ENCODE measurements around the gene FRRS1L.

Gene FRRS1L

DNA sequence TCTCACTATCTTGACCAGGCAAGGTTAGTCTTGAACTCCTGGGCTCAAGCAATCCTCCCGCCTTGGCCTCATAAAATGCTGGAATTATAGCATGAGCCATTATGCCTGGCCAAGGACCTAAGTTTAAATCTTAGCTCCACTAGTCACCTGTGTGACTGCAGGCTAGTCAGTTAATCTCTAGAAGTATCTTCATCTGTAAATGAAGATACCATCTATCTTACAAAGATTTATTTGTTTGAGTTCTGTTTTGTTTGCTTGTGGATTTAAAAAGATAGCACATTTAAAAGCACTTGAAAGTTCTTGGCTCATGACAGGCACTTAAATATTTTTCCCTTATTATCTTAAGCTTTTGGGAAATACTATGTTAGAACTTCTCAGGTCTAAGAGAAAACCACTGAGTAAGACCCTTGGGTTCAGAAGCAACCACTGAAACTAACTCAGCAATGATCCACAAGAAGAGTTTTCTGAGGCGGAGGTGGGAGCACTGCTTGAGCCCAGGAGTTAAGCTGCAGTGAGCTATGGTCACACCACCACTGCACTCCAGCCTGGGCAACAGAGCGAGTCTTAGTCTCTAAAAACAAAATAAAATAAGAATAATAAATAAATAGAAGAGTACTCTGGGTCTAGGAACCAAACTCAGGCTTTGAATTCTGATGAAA, 66.4 kb downstream of the FRRS1L start:
- DNase-seq, result no peak

DNA sequence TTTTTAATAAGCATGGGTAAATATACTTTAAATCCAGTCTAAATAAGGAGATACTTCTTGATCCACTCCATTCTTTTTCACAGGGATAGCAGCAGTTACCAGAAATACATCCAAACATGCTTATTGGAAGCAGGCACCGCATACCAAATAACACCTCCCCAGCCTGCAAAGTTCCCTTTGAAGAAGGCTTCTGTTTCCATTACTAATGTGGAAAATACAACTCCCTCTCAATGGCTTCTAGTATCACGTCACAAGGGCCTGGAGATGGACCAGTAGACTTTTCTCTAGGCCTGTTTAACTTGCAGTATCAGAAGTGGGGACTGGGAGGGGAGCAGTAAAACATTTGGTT, 68.1 kb downstream of the FRRS1L start:
- DNase-seq, result no peak

DNA sequence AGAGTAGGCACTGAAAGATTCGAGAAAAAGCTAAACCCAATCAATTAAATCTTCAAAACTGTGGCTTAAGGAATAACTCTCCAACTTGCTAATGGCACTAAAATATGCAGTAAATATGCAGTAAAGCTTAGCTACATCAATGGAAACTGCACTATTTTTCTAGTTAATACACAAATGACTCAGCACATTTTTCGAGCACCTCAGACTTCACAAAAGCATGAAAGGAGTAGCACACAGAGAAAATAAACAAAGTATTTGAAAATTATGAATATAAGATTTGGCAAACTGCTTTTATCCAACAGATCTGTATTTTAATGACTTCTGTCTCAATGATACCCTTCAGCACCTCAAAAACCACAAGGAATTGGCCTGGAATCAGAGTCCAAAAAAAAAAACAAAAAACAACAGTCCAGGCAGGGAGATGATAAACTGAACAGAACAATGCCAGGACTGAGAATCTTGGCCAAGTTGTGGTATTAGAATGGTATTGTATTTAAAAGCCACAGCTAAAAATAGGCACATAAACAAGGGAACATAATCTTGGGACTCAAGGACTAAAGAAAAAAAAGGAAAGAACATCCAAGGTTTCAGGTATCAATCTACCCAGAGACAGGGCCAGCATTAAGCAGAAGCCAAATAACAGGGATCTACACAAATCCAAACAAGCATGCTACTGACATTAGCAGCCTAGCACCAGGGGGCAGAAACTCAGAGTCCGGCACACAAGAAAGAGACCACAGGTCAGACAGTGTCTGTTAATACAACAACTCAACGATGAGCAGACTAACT, 68.7 kb downstream of the FRRS1L start:
- DNase-seq, result peak; percentile 56

DNA sequence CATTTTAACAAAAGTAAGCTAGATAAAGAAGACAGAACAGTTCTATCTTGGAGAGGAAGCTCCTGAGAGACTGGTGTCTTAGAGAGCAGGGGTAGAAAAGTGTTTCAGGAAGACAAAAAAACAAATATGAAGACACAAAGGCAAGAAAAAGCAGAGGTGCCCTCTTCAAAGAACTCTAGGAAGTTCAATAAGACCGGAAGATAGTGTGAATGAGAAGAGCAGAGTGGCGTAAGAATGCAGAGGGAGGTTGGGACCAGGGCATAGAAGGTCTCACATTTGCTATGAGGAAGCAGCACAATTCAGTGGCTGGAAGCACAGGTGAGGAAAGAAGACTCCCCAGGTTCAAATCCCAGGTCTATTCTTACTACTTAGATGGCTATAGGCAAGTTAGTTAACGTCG, 69.9 kb downstream of the FRRS1L start:
- no peak for DNase-seq

DNA sequence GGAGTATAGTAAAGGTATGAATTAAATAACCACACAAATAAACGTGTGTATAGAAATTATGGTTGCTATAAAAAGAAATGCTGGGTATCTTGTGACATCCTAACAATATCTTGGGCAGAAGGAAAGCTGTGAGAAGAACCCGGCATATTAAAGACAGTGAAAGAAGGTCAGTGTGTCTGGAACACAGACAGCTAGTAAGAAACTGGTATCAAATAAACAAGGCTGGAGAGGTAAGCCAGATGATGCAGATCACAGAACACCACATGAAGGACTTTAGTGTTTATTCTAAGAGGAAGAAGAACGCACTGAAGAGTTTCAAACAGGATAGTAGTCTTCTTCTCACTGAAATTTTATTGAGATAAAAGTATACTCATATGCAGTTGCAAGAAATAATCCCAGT, 71.7 kb downstream of the FRRS1L start:
- DNase-seq, result no peak

DNA sequence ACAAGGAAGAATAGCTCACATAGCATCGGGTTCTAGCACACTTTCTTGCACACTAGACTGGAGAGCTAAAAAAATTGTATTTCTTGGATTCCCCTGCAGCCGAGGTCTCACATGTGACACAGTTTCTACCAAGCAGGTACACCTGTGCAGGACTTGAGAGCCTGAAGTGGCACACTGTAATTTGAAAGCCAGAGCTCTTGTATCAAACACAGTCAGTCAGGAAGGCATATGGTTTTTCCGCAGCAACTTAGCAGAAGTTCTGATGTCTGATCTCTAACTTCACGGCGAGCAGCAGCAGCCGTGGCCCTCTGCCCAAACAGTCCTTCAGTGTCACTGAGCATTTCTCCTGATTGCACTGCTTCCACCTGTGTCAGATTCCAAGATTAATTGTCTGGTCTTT, 72.8 kb downstream of the FRRS1L start:
- DNase-seq, result no peak

DNA sequence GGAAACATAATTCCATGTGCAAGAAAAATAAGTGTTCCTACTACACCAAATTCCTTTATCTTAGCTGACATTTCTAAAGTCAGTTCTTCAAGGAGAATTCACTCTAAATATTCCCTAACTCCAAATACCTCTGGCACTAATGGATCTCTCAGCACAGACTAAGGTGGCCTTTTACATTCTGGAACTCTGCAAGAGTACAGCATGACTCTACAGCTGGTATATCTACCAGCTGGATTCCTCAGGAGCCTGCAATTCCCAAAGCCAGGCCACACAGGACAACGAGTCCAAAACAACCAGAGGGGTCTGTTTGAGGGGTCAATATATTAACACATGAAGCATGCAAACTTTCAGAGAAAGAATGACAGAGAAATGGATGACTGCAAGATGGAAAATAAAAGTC, 74.5 kb downstream of the FRRS1L start:
- DNase-seq, result no peak

DNA sequence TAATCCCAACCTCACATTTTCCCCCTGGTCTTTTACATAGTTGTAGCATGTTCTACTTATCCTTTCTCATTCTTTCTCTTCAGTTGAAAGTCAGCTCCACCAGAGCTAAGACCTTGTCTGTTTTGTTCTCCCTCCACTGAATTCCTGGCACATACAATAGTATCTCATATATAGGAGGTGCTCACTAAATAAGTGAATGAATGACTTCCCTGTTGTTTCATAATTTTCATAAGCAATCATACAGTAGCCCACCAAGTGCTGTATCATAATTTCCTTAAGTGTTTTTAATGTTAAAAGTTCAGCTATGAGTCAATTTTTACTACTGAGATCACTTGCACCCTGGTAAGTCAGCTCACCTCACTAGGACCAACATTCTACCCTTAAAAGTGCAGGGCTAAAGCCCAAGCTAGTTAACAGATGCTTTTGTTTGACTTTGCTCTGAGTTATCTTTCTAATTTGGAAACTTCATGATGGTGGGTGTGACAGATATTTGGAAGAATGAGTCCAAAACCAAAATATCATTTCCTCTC, 74.9 kb downstream of the FRRS1L start:
- DNase-seq, result no peak

DNA sequence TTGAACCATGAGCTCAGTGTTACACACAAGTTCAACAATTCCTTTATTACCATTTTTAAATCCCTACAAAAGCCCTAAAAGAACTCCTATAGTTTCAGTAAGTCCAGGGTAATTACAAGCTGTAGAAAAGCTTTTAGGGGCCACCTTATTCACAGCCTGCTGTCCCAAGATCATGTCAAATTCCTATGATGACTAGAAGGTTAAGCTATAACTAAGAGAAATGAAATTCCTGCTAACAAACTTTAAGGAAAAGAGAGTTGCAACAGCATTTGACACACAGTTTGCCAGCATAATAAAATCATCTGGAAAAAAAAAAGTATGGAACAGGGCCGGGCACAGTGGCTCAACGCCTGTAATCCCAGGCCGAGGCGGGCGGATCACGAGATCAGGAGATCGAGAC, 78.8 kb downstream of the FRRS1L start:
- no peak for DNase-seq

DNA sequence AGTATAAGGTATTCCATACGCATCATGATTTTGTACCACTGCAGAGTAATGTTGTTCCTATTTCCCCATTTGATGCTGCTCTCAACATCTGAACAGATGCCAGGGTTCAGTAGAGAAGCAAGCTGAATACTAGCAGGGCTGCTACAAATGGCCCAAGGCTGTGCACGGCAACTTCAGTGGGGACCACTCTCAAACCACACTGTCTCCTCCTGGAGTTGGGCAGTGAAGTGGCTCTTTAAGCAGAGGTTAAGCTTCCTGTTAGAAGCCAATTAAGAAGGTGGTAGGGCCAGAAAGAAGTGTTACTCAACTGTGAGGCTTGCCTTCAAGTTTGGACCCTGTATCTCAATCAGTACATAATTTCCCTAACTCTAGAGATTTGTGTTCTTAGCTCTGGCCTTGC, 79.3 kb downstream of the FRRS1L start:
- DNase-seq, result no peak

DNA sequence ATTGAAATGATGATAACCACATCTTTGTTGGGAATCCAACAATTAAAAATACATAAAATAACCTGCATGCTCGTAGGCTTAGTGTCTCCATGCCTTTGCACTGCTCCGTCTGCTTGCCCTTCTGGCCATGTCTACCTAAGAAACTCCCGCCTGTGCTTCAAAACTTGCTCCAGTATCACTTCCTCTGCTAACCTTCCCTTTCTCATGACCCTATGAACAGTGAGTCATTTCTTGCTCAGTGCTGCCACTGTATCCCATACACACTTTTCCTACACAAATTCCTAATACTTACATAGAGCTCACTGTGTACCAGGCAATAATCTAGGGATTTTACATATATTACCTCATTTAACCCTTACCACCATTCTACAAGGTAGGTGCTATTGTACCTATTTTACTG, 80.8 kb downstream of the FRRS1L start:
- no peak for DNase-seq

DNA sequence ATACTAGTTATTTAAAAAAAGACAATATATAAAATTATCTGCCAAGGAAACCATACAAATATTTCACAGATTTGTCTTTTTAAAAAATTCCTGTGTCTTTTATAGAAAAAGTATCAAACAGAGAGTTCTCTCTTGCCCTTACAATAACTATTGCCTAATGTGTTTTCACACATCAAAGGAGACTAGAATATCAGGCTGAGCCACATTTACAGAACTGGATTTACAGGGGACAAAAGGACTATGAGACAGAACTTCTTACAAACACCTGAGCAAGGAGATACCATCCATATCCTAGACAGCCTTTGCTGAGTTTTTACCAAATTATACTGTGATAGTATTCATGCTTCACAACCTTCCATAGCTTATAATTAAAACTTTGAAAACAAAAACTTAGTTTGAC, 81.5 kb downstream of the FRRS1L start:
- DNase-seq, result no peak

DNA sequence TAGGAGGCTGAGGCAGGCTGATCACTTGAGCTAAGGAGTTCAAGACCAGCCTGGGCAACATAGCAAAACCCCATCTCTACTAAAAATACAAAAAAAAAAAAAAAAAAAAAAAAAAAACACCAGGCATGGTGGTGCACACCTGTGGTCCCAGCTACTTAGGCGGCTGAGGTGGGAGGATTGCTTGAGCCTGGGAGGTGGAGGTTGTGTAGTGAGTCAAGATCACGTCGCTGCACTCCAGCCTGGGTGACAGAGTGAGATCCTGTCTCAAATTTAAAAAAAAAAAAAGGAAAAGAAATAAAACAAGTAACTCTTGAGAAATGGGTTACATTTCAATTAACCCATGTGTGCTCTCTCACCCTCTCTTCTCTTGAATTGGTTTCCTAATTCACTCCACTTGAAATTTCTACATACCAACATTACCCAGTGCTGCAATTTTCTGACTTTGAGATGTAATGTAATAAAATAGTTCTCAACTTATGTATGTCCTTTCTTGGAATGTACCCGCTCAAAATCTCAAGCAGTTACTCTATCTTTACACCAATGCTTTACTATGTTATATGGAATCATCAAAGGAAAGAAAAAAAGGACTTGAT, 83.1 kb downstream of the FRRS1L start:
- no peak for DNase-seq

DNA sequence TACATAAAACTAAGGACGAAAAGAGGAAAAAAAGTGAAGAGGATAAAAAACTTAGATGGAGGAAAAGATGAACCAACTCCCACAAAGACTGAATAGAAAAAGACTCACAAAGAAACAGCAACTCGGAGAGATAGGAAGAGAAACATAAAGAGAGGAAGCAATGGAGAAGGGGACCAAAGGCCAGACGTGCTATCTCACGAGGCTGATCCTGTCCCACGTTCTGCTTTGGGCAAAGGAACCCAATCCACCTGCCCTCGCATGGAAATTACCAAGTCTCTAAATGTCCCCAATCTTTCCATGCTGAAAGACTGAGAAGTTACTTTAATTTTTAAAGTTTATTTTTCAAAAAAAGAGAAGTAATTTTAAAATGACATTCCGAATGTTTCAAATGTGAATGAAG, 83.9 kb downstream of the FRRS1L start:
- no peak for DNase-seq

DNA sequence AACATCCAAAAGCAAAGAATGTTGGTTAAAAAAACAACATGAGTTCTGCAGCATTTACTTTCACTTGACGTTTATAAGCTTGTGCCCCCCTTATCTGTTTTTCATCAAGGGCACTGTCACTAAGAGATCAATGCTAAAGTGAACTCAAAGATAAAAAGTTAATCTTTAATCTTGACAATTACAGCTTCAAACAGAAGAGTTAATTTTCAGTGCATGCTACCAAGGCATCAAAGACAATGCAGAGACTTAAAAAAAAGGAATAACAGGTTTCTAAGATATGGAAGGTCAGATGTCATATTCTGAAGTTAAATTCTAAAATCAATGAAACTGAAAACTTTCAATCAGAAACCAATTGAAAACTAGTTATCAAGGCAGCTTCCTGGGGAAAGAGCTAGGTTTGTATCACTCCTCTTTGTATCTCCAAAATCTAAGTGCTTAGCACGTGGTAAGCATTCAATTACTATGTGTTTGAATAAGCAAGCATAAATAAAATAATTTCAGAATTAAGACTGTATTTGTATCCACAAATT, 84.9 kb downstream of the FRRS1L start:
- DNase-seq, result no peak

Data from hematopoietic multipotent progenitor cell treated with erythropoietin and hydrocortisone succinate and interleukin-3 and kit ligand, for 4 days (in vitro differentiated cells).